Astrocyte of the hippocampus (primary cell): ENCODE measurements around the gene CNTN5.
A peak's percentile ranks its signal among the peaks of the same experiment; 100 is the strongest.
"Not testable (repeated sequence)": the region's sequence is repeated elsewhere in the genome, so short reads cannot be mapped to it uniquely, and the experiment has no call there.

ENCODE experiments used
- DNase-seq: peaks from one replicate; pipeline ENCODE4 v3.0.0; 2011; ENCODE audit warnings: low read depth, low spot score

The CNTN5 gene

DNA sequence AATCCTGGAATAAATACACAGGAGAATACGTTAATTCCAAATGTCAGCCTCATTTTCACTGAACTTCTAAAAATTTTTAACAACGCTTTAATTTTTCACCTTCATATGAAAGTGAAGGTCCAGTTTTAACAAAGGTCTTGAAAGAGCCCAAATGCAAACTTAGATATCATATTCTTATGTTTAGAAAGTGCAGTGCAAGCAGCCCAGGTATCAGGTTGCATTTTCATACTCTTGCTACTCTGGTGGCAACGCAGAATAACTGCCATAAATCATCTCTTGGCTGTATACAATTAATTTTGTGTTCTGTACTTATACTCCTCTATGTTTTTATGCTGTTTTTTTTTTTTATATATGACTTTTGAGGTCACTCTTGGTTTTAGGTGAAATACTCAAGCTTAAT, 1169.6 kb downstream of the CNTN5 start:
- no peak for DNase-seq

DNA sequence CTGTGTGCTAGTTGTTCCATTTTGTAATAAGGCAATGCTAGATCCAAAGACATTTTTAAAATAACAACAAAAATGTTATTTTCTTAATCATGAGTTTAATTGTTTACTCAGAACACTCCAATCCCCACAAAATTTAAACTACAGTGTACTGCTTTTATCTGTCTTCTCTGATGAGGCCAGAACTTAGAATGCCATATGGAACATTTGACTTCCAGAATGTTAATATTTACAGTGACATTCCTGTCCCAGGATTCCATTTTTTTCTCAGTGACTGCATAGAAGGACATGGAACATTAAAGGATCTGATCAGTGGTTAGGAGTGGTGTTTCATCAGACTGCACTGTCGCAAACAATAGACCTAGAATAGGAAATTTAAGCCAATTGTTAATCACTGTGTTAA, 1171.4 kb downstream of the CNTN5 start:
- DNase-seq: no peak

DNA sequence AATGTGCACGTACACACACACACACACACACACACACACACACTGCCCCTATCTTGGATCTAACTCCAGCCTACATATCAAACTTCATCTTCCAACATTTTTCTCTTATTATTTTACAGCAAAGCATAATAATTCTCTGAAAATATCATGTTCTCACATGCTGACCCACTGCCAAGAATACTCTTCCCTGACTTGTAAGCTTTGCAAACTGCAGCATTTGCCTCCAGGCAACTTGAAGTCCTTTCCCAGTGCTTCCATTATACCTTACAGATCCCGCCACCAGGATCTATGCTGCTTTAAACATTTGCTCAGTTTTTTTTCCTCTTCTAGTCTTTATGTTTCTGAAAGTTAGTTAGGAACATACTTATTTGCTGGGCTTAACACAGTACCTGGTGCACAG, 1183.0 kb downstream of the CNTN5 start:
- DNase-seq: no peak

DNA sequence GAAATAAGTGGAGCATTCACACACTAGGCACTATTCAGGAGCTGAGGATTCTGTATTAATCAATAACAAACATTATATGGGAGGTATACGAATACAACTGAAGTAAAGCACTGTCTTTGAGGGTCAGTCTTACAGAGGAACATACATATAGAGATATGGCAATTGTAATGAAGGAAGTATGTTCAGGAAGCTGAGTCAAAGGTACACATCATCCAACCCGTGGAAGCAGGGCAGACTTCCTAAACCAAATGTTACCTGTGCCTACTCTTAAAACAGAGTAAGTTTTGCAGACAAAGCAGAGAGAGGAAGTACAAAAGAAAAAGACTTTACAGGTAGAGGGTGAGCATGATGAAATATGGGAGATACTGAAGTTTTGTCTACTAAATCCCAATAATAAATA, 1185.2 kb downstream of the CNTN5 start:
- DNase-seq: no peak

DNA sequence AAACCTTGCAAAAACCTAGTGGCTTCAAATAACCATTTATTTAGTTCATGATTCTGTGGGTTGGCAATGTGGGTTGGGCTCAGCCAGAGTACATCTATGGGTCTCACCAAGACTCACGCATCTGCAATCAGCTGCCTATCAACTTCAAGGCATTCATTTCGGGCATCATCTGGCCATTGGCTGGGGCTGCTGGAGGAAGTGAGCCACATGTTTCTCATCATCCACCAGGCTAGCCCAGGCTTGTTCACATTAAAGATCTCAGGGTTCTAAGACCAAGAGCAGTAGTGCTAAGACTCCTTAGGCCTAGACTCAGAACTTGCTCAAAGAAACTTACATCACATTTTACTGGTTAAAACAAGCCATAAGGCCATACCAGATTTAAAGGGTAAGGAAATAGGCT, 1187.5 kb downstream of the CNTN5 start:
- DNase-seq: no peak

DNA sequence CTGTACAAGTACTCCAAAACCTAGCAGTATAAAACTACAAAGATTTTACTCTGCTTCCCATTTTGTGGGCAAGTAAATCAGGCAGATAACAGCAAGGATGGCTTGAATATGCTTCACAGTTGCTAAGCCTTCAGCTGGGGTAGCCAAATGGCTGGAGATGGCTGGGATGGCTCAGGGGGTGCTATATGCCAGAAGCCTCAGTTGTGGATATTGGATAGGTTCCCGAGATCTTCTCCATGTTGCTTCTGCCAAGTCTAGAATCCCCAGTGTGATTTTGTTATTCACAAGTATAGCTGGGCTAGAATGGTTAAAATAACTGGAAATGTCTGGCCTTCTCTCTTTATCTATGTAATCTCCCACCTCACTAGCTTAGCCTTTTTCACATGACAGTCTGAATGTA, 1194.0 kb downstream of the CNTN5 start:
- DNase-seq: no peak

DNA sequence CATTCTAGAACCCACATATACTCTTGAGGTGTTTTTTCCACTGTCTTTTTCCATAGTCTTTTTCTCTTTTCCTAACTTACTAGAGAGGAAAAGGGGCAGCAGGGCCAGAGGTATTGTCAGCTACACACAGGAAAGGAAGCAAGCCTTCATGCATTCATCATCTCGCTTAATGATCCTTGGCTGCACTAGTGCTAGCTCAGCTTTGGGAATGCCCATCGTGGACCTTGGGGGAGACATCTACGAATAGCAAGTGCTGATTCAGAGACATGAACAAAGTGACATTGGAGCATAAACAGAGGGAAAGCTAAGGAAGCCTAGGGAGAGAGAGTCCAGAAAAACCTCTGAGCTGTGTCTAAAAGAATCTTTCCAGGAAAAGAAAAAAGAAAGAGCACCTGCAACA, 1200.1 kb downstream of the CNTN5 start:
- no peak for DNase-seq

DNA sequence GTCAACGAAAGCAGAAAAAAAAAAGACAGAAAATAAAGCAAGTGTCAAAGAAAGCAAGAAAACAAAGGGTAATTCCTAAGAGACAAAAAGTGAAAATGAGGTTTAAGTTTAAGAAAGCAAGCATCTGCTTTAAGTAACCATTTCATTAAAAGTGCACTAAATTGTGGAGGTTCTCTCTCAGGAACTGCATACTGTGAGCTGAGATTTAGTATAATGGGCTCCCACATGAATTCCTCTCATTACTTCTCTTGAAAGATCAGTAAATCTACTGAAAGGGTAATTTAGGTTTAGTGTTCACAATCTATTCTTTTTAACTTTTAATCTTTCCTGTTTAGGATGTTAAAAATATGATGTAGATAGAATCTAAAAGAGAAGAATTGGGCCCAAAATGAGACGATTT, 1201.0 kb downstream of the CNTN5 start:
- DNase-seq: no peak

DNA sequence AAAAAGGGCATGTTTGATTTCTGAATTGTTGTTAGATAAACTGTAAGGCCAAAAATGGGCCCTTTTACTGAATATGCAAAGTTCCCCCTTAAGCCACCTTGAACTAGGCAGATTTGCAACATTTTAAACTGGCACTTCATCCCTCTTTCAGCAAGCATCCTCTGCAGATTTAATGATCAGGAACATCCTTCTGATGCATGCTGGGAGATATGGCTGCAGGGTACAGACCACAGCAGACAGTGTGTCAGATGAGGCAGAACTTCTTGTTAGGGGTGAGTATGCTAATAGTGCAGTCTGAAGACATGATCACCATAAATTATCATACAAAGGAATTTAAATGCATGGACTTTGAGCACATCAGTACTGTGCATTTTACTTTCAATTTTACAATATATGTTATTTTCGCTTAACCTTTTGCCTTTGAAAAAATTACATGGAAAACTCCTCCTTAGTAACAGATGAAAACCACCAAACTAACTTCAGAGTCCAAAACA, 1203.8 kb downstream of the CNTN5 start:
- DNase-seq: no peak

DNA sequence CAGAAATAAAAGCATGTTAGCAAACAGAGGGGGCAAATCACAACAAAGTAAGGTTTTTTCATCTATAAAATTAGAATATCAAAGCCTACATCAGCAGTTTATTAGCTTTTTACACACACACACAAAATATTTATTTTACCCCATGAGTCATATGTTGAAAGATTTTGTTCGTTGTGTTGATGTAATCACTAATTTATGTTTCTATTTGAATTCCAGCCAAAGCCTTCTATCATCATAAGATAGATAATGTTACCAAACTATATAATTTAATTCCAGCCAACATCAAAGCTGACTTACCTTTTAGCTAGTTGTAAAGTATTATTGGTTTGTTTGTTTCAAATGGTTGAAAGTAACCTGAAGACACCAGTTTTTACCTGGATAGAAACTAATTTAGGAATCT, 1208.3 kb downstream of the CNTN5 start:
- DNase-seq: no peak

DNA sequence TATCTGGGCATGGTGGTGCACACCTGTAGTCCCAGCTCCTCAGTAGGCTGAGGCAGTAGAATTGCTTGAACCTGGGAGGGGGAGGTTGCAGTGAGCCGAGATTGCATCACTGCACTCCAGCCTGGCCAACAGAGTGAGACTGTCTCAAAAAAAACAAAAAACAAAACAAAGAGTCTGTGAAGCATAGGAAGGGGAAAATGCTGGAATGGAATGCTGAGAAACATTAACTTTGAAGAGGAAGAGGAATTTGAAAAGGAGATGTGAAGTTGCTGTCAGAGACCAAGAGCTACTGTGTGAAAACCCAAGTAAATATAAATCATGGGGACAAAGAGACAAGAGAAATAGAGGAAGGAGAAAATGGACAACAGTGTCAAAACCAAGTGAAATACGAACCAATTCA, 1211.3 kb downstream of the CNTN5 start:
- no peak for DNase-seq

DNA sequence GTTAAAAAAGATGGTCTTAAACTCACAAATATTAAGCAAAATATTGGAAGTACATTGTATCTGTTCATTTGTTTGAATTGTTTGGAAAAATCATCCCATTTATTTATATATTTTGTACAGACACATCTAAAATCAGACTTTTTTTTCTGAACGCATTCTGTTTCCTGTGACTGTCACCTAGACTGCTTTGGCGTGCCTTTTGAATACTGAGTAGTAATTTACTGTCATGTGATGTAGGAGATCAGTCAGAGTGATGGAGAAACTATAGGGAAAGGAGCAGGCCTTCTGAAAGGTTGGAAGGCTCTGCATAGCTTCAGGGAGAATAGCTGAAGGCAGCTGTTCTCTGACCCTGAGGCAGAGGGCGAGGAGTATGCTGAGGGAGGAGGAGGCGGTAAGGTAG, 1214.3 kb downstream of the CNTN5 start:
- DNase-seq: no peak

DNA sequence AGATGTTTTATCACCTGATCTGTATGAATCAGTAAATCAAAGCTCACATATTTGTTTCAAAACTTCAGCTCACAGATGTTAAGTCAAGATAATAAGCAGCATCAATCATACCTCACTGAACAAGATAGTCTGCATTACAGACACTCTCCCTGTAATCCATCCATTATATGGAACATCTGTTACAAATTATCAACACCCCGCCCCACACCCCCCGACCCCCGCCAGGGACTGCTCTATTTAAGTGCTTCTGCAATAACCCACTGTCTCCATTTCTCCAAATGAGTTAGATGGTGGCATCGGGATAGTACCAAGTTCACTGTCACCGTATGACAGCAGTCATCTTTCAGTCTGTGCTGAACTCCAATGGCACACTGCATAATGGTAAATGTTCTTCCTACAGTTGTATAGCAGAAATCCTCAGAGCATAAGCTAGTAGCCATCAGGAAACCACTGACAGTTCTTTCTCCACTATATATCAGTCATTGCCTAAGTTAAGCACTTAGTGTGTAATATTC, 1219.3 kb downstream of the CNTN5 start:
- no peak for DNase-seq

DNA sequence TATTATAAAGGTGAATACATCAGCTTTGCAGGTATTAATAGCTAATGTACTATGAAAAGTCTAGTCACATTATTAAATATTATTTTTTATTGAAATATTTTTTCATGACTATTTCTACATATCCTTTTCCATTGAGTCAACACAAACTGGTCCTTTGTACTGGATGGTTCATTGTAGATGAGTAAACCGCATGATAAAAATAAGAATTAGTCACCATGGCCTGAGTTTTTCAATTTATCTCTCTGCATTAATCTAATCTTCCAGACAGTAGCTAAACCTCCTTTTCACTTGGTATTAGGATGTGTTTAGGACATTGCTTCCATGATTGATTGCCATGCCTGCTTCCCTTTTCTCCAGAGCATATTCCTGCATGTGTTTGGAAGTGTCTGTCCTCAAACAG, 1227.0 kb downstream of the CNTN5 start:
- DNase-seq: no peak

DNA sequence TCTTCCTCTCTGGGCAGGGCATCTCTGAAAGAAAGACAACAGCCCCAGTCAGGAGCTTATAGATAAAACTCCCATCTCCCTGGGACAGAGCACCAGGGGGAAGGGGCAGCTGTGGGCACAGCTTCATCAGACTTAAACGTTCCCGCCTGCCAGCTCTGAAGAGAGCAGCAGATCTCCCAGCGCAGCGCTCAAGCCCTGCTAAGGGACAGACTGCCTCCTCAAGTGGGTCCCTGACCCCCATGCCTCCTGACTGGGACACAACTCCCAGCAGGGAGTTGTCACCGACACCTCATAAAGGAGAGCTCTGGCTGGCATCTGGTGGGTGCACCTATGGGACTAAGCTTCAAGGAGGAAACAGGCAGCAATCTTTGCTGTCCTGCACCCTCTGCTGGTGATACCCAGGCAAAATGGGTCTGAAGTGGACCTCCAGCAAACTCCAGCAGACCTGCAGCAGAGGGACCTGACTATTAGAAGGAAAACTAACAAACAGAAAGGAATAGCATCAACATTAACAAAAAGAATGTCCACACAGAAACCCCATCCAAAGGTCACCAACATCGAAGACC, 1236.6 kb downstream of the CNTN5 start:
- DNase-seq: not testable (repeated sequence)

DNA sequence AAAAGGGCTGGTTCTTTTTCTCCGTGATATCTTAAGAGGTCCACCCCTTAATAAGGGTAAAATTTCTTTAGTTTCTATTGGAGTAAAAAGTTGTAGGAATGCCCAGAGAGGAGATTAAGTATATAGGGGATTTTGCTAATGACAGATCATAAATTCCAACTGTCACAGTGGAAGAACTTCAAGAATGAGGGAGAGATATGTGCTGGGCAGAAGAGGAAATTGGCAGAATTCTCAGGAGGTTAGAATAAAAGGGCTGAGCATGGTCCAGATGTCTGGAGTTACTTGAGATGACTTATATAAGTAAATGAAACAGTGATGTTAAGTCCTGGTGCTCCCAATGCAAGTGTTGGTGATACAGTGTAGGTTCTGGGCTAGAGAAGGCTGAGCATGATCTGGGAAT, 1248.8 kb downstream of the CNTN5 start:
- no peak for DNase-seq

DNA sequence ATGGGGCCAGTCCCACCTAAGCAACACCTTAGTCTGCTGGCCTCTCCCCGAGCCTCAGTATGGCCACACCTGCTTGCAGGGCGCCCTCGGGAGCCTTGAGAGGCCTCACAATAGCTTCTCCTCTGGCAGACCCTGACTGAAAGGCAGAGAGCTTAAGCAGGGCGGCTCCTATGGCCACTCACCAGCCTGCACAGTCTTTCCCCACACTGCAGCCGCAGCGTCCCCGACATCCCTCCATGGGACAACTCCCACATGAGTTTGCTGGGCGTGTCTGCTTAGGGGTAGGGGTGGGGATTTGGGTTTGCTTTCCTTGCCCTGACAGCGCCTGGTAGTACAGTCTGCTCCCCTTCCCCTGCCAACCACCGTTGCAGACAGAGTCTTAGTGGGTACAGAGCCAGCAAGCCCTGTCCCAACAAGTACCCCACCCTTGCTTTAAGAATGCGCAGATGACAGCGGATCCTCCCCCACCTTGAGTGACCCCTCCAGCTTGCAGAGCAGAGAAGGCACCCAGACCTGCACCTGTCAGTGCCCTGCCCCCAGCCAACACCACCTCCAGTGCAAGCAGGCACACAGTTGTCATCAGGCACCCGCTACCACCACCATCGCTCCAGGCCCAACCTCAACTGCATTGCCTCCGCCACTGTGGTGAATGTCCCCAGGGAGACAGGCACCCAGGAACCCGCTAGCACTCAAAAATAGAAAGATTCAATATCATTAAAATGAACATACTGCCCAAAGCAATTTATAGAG, 1252.5 kb downstream of the CNTN5 start:
- DNase-seq: no peak

DNA sequence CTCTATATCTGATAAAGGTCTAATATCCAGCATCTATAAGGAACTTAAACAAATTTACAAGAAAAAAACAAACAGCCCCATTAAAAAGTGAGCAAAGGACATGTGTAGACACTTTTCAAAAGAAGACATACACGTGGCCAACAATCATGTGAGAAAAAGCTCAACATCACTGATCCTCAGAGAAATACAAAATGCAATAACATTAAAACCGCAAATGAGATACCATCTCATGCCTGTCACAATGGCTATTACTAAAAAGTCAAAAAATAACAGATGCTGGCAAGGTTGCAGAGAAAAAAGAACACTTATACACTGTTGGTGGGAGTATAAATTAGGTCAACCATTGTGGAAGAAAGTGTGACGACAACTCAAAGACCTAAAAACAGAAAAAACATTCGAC, 1253.7 kb downstream of the CNTN5 start:
- not testable (repeated sequence) for DNase-seq

DNA sequence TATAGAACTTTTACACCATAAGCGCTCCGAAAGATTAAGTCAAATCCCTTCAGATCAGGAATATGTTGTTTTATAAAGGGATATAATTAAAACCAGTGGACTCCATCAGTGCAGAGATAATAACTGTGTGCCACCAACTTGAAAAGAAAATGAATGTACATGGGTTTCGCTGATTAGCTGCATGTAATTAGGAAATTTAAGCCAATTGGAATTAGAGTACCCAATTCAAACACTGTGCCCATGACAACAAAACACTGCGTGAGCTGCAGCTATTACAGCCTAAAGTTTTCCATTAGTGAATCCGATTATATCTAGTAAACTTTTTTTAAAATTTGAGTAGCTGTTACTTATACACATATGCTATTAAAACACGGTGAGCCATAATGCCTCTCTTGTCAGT, 1274.0 kb downstream of the CNTN5 start:
- DNase-seq: no peak

DNA sequence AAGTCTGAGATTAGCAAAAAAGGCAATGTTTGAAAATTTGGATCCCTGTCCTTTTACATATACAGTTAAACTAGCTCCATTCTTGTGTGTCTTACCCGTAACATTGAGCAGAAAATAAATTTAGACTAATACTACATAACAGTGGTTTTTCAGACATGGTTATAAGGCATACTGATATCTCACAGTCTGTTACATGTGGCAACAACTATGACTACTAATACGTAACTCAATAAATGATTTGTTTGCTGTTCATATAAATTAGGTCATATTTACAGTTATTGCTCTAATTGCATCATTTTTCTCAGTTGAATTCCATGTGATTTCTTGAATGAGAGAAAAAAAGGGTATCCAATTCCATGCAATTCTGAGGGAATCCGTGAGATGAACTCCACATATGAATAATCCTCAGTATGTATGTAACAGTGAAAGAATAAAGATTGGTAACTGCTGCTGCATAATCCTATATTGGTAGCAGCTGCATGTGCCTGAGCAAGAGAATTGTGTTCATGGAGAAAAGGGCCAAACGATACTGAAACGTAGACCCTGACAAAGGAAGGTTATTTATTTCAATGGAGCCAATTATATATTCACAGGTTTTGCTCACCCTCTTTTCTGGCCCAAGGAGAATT, 1275.4 kb downstream of the CNTN5 start:
- no peak for DNase-seq

DNA sequence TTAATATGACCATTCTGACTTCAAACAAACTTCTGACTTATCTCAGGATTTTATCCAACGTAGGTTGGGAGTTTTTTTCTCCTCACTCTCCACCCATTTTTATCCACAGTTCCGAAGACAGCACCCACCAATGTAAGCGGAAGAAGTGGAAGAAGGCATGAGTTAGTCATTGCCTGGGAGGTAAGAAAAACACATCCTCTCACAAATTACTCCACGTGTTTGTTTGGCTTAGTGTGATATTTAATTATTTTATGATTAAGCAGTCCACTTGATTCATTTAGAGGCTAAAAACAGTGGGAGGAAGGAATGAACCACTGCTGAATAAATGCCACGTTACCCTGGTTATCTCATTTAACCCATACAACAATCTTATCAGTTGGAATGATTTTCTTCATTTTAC, 1276.8 kb downstream of the CNTN5 start:
- peak; percentile 11 for DNase-seq

DNA sequence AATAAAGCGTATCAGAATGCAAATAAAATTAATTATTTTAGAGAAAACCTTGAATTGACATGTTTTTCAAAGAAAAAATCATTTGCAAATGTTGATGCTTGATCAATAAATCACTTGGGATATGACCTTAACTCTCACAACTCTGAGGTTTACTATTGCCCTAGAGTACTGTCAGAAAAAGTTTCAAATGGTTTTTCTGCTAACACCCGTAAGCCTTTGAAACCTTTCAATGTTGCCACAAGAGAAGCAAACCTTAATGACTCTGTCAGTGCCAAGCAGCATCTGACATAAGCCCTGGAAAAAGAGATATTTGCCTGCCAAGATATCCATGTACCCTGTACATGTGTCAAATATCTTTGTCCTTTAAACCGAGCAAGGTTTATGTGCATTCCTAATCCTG, 1282.1 kb downstream of the CNTN5 start:
- no peak for DNase-seq

DNA sequence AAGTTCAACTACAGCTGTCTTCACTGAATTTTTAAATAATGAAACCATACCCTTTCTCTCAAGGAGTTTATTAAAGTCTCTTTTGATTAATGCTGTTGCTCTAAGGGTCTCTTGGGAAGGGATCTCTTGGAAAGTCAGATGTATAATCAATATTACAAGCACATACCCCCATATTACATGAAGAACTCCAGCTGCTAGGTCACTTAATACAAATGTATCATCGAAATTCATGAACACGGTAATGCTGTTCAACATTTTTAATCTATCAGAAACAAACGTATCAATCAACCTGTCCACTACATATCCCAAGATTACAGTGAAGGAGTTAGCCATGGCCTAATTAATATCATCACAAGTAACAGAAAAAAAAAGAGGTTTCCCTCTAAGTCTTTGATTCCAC, 1283.1 kb downstream of the CNTN5 start:
- no peak for DNase-seq
